Smooth muscle cell (in vitro differentiated cells): ENCODE data around the gene BDH1. TPM values are rescaled to one million over a fixed set of nuclear protein-coding genes. Genes with fewer than 3 reads are reported as not detected.

Experiments used
- DNase-seq: peaks from one replicate; lab custom pipeline; 2025; ENCODE audit not compliant: unreplicated experiment; lab: John Stamatoyannopoulos, UW
- H2AFZ ChIP-seq: fragments of 200-600 bp; sonication (generic); 2 replicates; pipeline ENCODE4 v1.6.0; 2016; ENCODE audit warnings: antibody characterized with exemption, low read depth, mild to moderate bottlenecking
- H3F3A ChIP-seq: fragments of 200-600 bp; sonication (generic); 2 replicates; pipeline ENCODE4 v1.6.0; 2017; ENCODE audit warnings: antibody characterized with exemption, low read depth
- H3K27ac ChIP-seq: fragments of 200-600 bp; sonication (generic); 2 replicates; pipeline ENCODE4 v1.5.1; 2016; ENCODE audit warnings: low read depth, mild to moderate bottlenecking
- H3K27me3 ChIP-seq: fragments of 200-600 bp; sonication (generic); 2 replicates; pipeline ENCODE4 v1.6.1; 2016; ENCODE audit warnings: low read depth, mild to moderate bottlenecking
- H3K36me3 ChIP-seq: fragments of 200-600 bp; sonication (generic); 2 replicates; pipeline ENCODE4 v1.5.1; 2016; ENCODE audit warnings: low read depth
- H3K4me1 ChIP-seq: fragments of 200-600 bp; sonication (generic); 2 replicates; pipeline ENCODE4 v1.5.1; 2016; ENCODE audit warnings: low read depth
- H3K4me2 ChIP-seq: fragments of 200-600 bp; sonication (generic); 2 replicates; pipeline ENCODE4 v1.6.0; 2016; ENCODE audit warnings: mild to moderate bottlenecking
- H3K4me3 ChIP-seq: fragments of 200-600 bp; sonication (generic); 2 replicates; pipeline ENCODE4 v1.5.1; 2016; ENCODE audit warnings: mild to moderate bottlenecking
- H3K79me2 ChIP-seq: fragments of 200-600 bp; sonication (generic); 2 replicates; pipeline ENCODE4 v1.6.0; 2016; ENCODE audit warnings: low read depth, mild to moderate bottlenecking
- H3K9ac ChIP-seq: fragments of 200-600 bp; sonication (generic); 2 replicates; pipeline ENCODE4 v1.6.0; 2016; ENCODE audit warnings: low read depth
- H3K9me3 ChIP-seq: fragments of 200-600 bp; sonication (generic); replicated peaks from 2 replicates; pipeline ENCODE4 v1.5.1; 2016; ENCODE audit warnings: low read depth
- H4K20me1 ChIP-seq: fragments of 200-600 bp; sonication (generic); 2 replicates; pipeline ENCODE4 v1.6.0; 2016; ENCODE audit warnings: low read depth
- WGBS: methylation state at CpG from one replicate; pipeline ENCODE4 v1.1.7; 2016; ENCODE audit warnings: low lambda C conversion rate; 5-methylcytosine and 5-hydroxymethylcytosine counted together
- polyA plus RNA-seq: library from polyadenylated mRNA; unstranded; fragments of >200 nt; fragmentation: Nextera tagmentation; extraction: Ambion mirVana; gene quantifications from 2 replicates; pipeline ENCODE4 v1.2.1, GENCODE V29; 2016
- total RNA-seq: library from RNA; depleted of rRNA; stranded (reverse); fragments of >200 nt; gene quantifications from 2 replicates; pipeline ENCODE4 v1.2.3, GENCODE V29; 2014
- TF ChIP-seq, protein P1 (sequence below): fragments of 200-600 bp; sonication (generic); IDR thresholded peaks from 2 replicates; pipeline ENCODE4 v1.5.1; 2017; ENCODE audit warnings: borderline replicate concordance, mild to moderate bottlenecking, antibody characterized with exemption; ENCODE audit not compliant: insufficient read depth, poor library complexity, severe bottlenecking

Gene BDH1
- total and polyA plus RNA-seq, 2 experiments from 2014 or later, result 4.0 to 7.2 TPM

- H3K4me3 ChIP-seq, result no peak overlapping the region
- no peaks in the 10 kb centered on the region for H3K79me2 ChIP-seq
- no peak overlapping the region for H3K27ac ChIP-seq
- H3K4me2 ChIP-seq, result no peak overlapping the region
- no peaks in the 10 kb centered on the region for H3K27me3 ChIP-seq
- no peaks in the 10 kb centered on the region for H3F3A ChIP-seq
- no peaks in the 10 kb centered on the region for H4K20me1 ChIP-seq
- no peaks in the 10 kb centered on the region for H3K4me1 ChIP-seq
- H3K36me3 ChIP-seq, result no peaks in the 10 kb centered on the region
- H3K9me3 ChIP-seq, result no peaks in the 10 kb centered on the region
- 76% methylated on average over 6 of the region's 6 CpGs for WGBS
- H3K9ac ChIP-seq, result no peak overlapping the region
- no peak for DNase-seq
- TF ChIP-seq, protein P1, sequence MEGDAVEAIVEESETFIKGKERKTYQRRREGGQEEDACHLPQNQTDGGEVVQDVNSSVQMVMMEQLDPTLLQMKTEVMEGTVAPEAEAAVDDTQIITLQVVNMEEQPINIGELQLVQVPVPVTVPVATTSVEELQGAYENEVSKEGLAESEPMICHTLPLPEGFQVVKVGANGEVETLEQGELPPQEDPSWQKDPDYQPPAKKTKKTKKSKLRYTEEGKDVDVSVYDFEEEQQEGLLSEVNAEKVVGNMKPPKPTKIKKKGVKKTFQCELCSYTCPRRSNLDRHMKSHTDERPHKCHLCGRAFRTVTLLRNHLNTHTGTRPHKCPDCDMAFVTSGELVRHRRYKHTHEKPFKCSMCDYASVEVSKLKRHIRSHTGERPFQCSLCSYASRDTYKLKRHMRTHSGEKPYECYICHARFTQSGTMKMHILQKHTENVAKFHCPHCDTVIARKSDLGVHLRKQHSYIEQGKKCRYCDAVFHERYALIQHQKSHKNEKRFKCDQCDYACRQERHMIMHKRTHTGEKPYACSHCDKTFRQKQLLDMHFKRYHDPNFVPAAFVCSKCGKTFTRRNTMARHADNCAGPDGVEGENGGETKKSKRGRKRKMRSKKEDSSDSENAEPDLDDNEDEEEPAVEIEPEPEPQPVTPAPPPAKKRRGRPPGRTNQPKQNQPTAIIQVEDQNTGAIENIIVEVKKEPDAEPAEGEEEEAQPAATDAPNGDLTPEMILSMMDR, result no peak
- H2AFZ ChIP-seq, result no peak overlapping the region
Observed at GRCh38 chr3:197528190-197528589, 27.6 kb downstream of the BDH1 start.

DNA sequence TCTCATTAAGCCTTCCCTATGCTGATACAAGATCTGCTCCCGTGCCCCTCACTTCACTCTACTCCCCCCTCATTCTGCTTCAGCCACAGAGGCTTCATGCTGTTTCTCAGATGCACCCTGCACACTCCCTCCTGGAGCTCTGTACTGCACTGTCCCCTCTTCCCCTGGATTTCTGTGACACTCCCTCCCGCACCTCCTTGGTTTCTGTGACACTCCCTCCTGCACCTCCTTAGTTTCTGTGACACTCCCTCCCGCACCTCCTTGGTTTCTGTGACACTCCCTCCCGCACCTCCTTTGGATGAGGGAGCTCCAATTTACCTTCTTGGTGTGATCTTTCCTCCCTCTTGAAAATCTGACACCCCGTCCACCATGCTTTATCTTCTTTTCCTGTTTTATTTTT is 28.2 kb downstream of the BDH1 start:
- TF ChIP-seq, protein P1, result no peak
- no peak for DNase-seq
- 91% methylated on average over 5 of the region's 5 CpGs for WGBS
- no peak overlapping the region for H3K9ac ChIP-seq
- no peak overlapping the region for H3K4me3 ChIP-seq
- H3K27ac ChIP-seq, result no peak overlapping the region
- no peaks in the 10 kb centered on the region for H3F3A ChIP-seq
- no peaks in the 10 kb centered on the region for H3K27me3 ChIP-seq
- H3K4me2 ChIP-seq, result no peak overlapping the region
- no peaks in the 10 kb centered on the region for H3K79me2 ChIP-seq
- H4K20me1 ChIP-seq, result no peaks in the 10 kb centered on the region
- H2AFZ ChIP-seq, result no peak overlapping the region
- no peaks in the 10 kb centered on the region for H3K4me1 ChIP-seq
- no peaks in the 10 kb centered on the region for H3K9me3 ChIP-seq
- H3K36me3 ChIP-seq, result no peaks in the 10 kb centered on the region

GRCh38 chr3:197525706-197526105 is 30.1 kb downstream of the BDH1 start:
- H3K79me2 ChIP-seq, result no peaks in the 10 kb centered on the region
- H3K9ac ChIP-seq, result no peak overlapping the region
- H3K36me3 ChIP-seq, result no peaks in the 10 kb centered on the region
- H2AFZ ChIP-seq, result no peak overlapping the region
- DNase-seq, result no peak
- TF ChIP-seq, protein P1, result peak; percentile 5
- peaks cover 8% of the 10 kb centered on the region for H3K4me1 ChIP-seq
- no peak overlapping the region for H3K4me3 ChIP-seq
- no peaks in the 10 kb centered on the region for H4K20me1 ChIP-seq
- WGBS, result 93% methylated on average over 5 of the region's 5 CpGs
- H3F3A ChIP-seq, result no peaks in the 10 kb centered on the region
- no peak overlapping the region for H3K4me2 ChIP-seq
- H3K9me3 ChIP-seq, result no peaks in the 10 kb centered on the region
- no peak overlapping the region for H3K27ac ChIP-seq
- no peaks in the 10 kb centered on the region for H3K27me3 ChIP-seq

GRCh38 chr3:197524128-197524527 is 31.6 kb downstream of the BDH1 start:
- Histone ChIP-seq H3K4me1 (peaks cover 8% of the 10 kb centered on the region), H3K4me3 (no peak overlapping the region), H3K9ac (no peak overlapping the region), H3K36me3 (no peaks in the 10 kb centered on the region), H3K27me3 (no peaks in the 10 kb centered on the region), H2AFZ (no peak overlapping the region), H3K27ac (no peak overlapping the region), H3K4me2 (no peak overlapping the region), H3F3A (peaks cover 3% of the 10 kb centered on the region), H3K9me3 (no peaks in the 10 kb centered on the region), H4K20me1 (no peaks in the 10 kb centered on the region), H3K79me2 (no peaks in the 10 kb centered on the region)
- no peak for DNase-seq
- TF ChIP-seq, protein P1, result no peak
- 96% methylated on average over 8 of the region's 8 CpGs for WGBS
